GM21528 (cell line): Measurements from ENCODE around the gene C17orf75.
A peak's percentile ranks its signal among the peaks of the same experiment; 100 is the strongest.
"Not testable (repeated sequence)": the region's sequence is repeated elsewhere in the genome, so short reads cannot be mapped to it uniquely, and the experiment has no call there.

Experiments used
- ATAC-seq: cut with Tn5 transposase; IDR thresholded peaks from one replicate; pipeline ENCODE4 v1.9.1; 2021; ENCODE audit warnings: mild to moderate bottlenecking, moderate library complexity; ENCODE audit not compliant: unreplicated experiment, low FRiP score

The C17orf75 gene

GRCh38 chr17:32341857-32342602 lies at the start of gene C17orf75:
Gene C17orf75, minus strand, starts transcription at chr17:32342173. Its CDS starts 34 bp downstream, at chr17:32342139.
- peak; percentile 78 for ATAC-seq

- no peak for ATAC-seq
Observed at GRCh38 chr17:32388613-32389459, 46.9 kb upstream of the C17orf75 start.

- not testable (repeated sequence) for ATAC-seq
Observed at GRCh38 chr17:32388128-32388527, 46.2 kb upstream of the C17orf75 start.

GRCh38 chr17:32386844-32387243 lies 44.9 kb upstream of the C17orf75 start:
- no peak for ATAC-seq

- ATAC-seq, result no peak
Observed at GRCh38 chr17:32385971-32386370, 44.0 kb upstream of the C17orf75 start.

- no peak for ATAC-seq
Observed at GRCh38 chr17:32385121-32385520, 43.1 kb upstream of the C17orf75 start.

- ATAC-seq, result no peak
Observed at GRCh38 chr17:32383926-32384434, 42.0 kb upstream of the C17orf75 start.

GRCh38 chr17:32382526-32383223 lies 40.7 kb upstream of the C17orf75 start:
- ATAC-seq, result no peak

- no peak for ATAC-seq
Observed at GRCh38 chr17:32370426-32370825, 28.5 kb upstream of the C17orf75 start.

GRCh38 chr17:32361270-32361669 lies 19.3 kb upstream of the C17orf75 start:
- no peak for ATAC-seq

GRCh38 chr17:32357615-32358014 lies 15.6 kb upstream of the C17orf75 start:
- ATAC-seq, result no peak

- ATAC-seq, result no peak
Observed at GRCh38 chr17:32356750-32357149, 14.8 kb upstream of the C17orf75 start.

- ATAC-seq, result no peak
Observed at GRCh38 chr17:32356378-32356743, 14.4 kb upstream of the C17orf75 start.

- ATAC-seq, result no peak
Observed at GRCh38 chr17:32355649-32356377, 13.8 kb upstream of the C17orf75 start.

GRCh38 chr17:32352734-32353133 lies 10.8 kb upstream of the C17orf75 start:
- ATAC-seq, result not testable (repeated sequence)

- peak; percentile 23 for ATAC-seq
Observed at GRCh38 chr17:32350666-32351418, 8.9 kb upstream of the C17orf75 start.

- ATAC-seq, result peak; percentile 90
Observed at GRCh38 chr17:32349854-32350665, 8.1 kb upstream of the C17orf75 start, which contains the start of gene ZNF207. Gene ZNF207, plus strand, starts transcription at chr17:32350157. Its CDS starts 129 bp downstream, at chr17:32350286.

- ATAC-seq, result no peak
Observed at GRCh38 chr17:32349503-32349853, 7.5 kb upstream of the C17orf75 start.

GRCh38 chr17:32348483-32348800 lies 6.5 kb upstream of the C17orf75 start:
- no peak for ATAC-seq
